IMR-90 (cell line): ENCODE measurements around the gene MBTD1. TPM values are rescaled to one million over a fixed set of nuclear protein-coding genes. Genes with fewer than 3 reads are reported as not detected.

Experiments
- ATAC-seq: fragments of 200-7000 bp; cut with Tn5 transposase; 2 replicates; pipeline ENCODE4 v1.9.1; 2020; ENCODE audit warnings: low read depth, mild to moderate bottlenecking, moderate library complexity
- BruUV-seq: library from RNA; stranded (reverse); fragments of 400-500 nt; replicated peaks from 2 replicates; lab custom pipeline; 2021; lab: Mats Ljungman, UMichigan
- CTCF ChIA-PET: fragments of 300-600 bp; formaldehyde crosslinking; extraction: SDS; loops from one replicate; lab custom pipeline; 2021; ENCODE audit warnings: antibody characterized with exemption; lab: Yijun Ruan, JAX
- POLR2A ChIA-PET: fragments of 300-600 bp; sonication (Branson Sonifier 250); formaldehyde crosslinking; loops from one replicate; lab custom pipeline; 2022; ENCODE audit warnings: antibody characterized with exemption; ENCODE audit not compliant: unreplicated experiment; lab: Charles Lee
- DNase-seq: peaks from one replicate; pipeline ENCODE4 v3.0.0; 2013
- H2AFZ ChIP-seq: replicated peaks from 2 replicates; pipeline ENCODE3; 2013; ENCODE audit warnings: low read length, mild to moderate bottlenecking; ENCODE audit not compliant: poor library complexity
- H2AK5ac ChIP-seq: 2 replicates; pipeline ENCODE4 v1.6.1; 2013; ENCODE audit warnings: low read depth, low read length, inconsistent platforms
- H2AK9ac ChIP-seq: replicated peaks from 2 replicates; pipeline ENCODE3; 2013; ENCODE audit warnings: mild to moderate bottlenecking, low read depth, low read length, moderate library complexity; ENCODE audit not compliant: poor library complexity
- H2BK120ac ChIP-seq: 2 replicates; pipeline ENCODE4 v1.6.1; 2013; ENCODE audit warnings: low read depth, low read length, inconsistent platforms
- H2BK15ac ChIP-seq: 3 replicates; pipeline ENCODE4 v1.6.1; 2013; ENCODE audit warnings: low read depth, low read length, inconsistent platforms
- H2BK20ac ChIP-seq: 2 replicates; pipeline ENCODE4 v1.6.1; 2013; ENCODE audit warnings: low read depth, mild to moderate bottlenecking, inconsistent platforms, low read length, moderate library complexity
- H2BK5ac ChIP-seq: 2 replicates; pipeline ENCODE4 v1.6.1; 2013; ENCODE audit warnings: mild to moderate bottlenecking, low read depth, low read length, inconsistent platforms; ENCODE audit not compliant: poor library complexity, severe bottlenecking
- H3K14ac ChIP-seq: replicated peaks from 2 replicates; pipeline ENCODE4 v1.6.1; 2013; ENCODE audit warnings: low read depth, low read length, inconsistent platforms
- H3K18ac ChIP-seq: 2 replicates; pipeline ENCODE4 v1.6.1; 2013; ENCODE audit warnings: low read depth, low read length, control low read depth
- H3K23ac ChIP-seq: 2 replicates; pipeline ENCODE4 v1.6.1; 2013; ENCODE audit warnings: low read depth, low read length, inconsistent platforms
- H3K27ac ChIP-seq: 2 replicates; pipeline ENCODE4 v1.5.1; 2013; ENCODE audit warnings: mild to moderate bottlenecking, control low read depth, low read length; ENCODE audit not compliant: insufficient read depth
- H3K27me3 ChIP-seq: 2 replicates; pipeline ENCODE4 v1.6.1; 2013; ENCODE audit warnings: low read length; ENCODE audit not compliant: control insufficient read depth, insufficient read depth
- H3K36me3 ChIP-seq: 2 replicates; pipeline ENCODE4 v1.6.1; 2013; ENCODE audit warnings: low read length, mixed read lengths; ENCODE audit not compliant: control insufficient read depth, insufficient read depth
- H3K4ac ChIP-seq: 2 replicates; pipeline ENCODE4 v1.6.1; 2013; ENCODE audit warnings: low read depth, low read length, inconsistent platforms
- H3K4me1 ChIP-seq: 2 replicates; pipeline ENCODE4 v1.6.1; 2013; ENCODE audit warnings: low read length, mixed read lengths; ENCODE audit not compliant: control insufficient read depth, insufficient read depth
- H3K4me2 ChIP-seq: 2 replicates; pipeline ENCODE4 v1.6.1; 2013; ENCODE audit warnings: low read depth, mild to moderate bottlenecking, control low read depth, low read length, moderate library complexity
- H3K4me3 ChIP-seq: 2 replicates; pipeline ENCODE4 v1.5.1; 2013; ENCODE audit warnings: low read depth, mild to moderate bottlenecking, control low read depth, low read length, moderate library complexity; ENCODE audit not compliant: insufficient read depth
- H3K56ac ChIP-seq: 2 replicates; pipeline ENCODE4 v1.6.1; 2013; ENCODE audit warnings: low read length, inconsistent platforms; ENCODE audit not compliant: insufficient read depth; ENCODE audit errors: extremely low read depth
- H3K79me1 ChIP-seq, 2 experiments: 2 replicates each; pipeline ENCODE4 v1.6.1; 2013; ENCODE audit warnings: low read length in 2 of 2, inconsistent platforms in 1 of 2, low read depth in 1 of 2
- H3K9ac ChIP-seq: 2 replicates; pipeline ENCODE4 v1.6.1; 2013; ENCODE audit warnings: low read depth, low read length, control low read depth
- H3K9me1 ChIP-seq: 2 replicates; pipeline ENCODE4 v1.6.1; 2013; ENCODE audit warnings: low read length, inconsistent platforms; ENCODE audit not compliant: insufficient read depth
- H3K9me3 ChIP-seq: 2 replicates; pipeline ENCODE4 v1.6.1; 2013; ENCODE audit warnings: low read length; ENCODE audit not compliant: control insufficient read depth, insufficient read depth
- H4K20me1 ChIP-seq: 2 replicates; pipeline ENCODE4 v1.6.1; 2013; ENCODE audit warnings: low read length, inconsistent platforms; ENCODE audit not compliant: insufficient read depth
- H4K5ac ChIP-seq: 2 replicates; pipeline ENCODE4 v1.6.1; 2013; ENCODE audit warnings: mild to moderate bottlenecking, low read depth, low read length, control low read depth
- H4K8ac ChIP-seq, 2 experiments: 2 replicates each; pipeline ENCODE4 v1.6.1; 2013; ENCODE audit warnings: low read depth in 2 of 2, low read length in 2 of 2, control low read depth in 1 of 2, inconsistent platforms in 1 of 2
- H4K91ac ChIP-seq: 2 replicates; pipeline ENCODE4 v1.6.1; 2013; ENCODE audit warnings: low read depth, low read length, inconsistent platforms; ENCODE audit not compliant: insufficient read depth
- BHLHE40 ChIP-seq: fragments of 150-350 bp; IDR thresholded peaks from 2 replicates; pipeline ENCODE4 v1.6.1; 2016; ENCODE audit warnings: mild to moderate bottlenecking, low read depth, low read length
- CEBPB ChIP-seq: IDR thresholded peaks from 2 replicates; pipeline ENCODE4 v1.6.1; 2012; ENCODE audit warnings: low read depth, low read length, improper control_type of control experiment
- MAZ ChIP-seq: IDR thresholded peaks from 2 replicates; pipeline ENCODE4 v1.6.1; 2012; ENCODE audit warnings: low read depth, mild to moderate bottlenecking, low read length, improper control_type of control experiment, moderate library complexity, borderline replicate concordance
- RAD21 ChIP-seq: IDR thresholded peaks from 2 replicates; pipeline ENCODE4 v1.6.1; 2012; ENCODE audit warnings: low read length, improper control_type of control experiment
- SMC3 ChIP-seq: fragments of 150-350 bp; IDR thresholded peaks from 2 replicates; pipeline ENCODE4 v1.6.1; 2016; ENCODE audit warnings: low read depth, mild to moderate bottlenecking, antibody characterized with exemption, low read length, moderate library complexity
- WGBS, 2 experiments: methylation state at CpG; one replicate each; pipeline versions ENCODE4 v1.1.5 to v1.1.7; 2013; ENCODE audit warnings: missing lambda C conversion rate in 2 of 2; ENCODE audit not compliant: insufficient read length in 1 of 2; ENCODE audit errors: extremely low coverage in 2 of 2; 5-methylcytosine and 5-hydroxymethylcytosine counted together
- dilution Hi-C: fragments of 300-500 bp; cut with HindIII; formaldehyde crosslinking; loops from one replicate; pipeline ENCODE4 v1.14.3; 2018; ENCODE audit warnings: low sequenced_read_pairs; ENCODE audit not compliant: unreplicated experiment
- in situ Hi-C: fragments of 300-500 bp; cut with MboI; formaldehyde crosslinking; loops from 3 replicates; pipeline ENCODE4 v1.14.3; 2019; ENCODE audit warnings: low sequenced_read_pairs, inconsistent platforms, mixed read lengths
- intact Hi-C: fragments of 100-400 bp; cut with micrococcal nuclease; formaldehyde crosslinking; loops from 2 replicates; pipeline ENCODE4 v1.10.0; 2022
- polyA plus RNA-seq, 3 experiments: library from polyadenylated mRNA; depleted of rRNA; stranded (reverse); fragments of >200 nt; gene quantifications; 2 replicates each; pipeline ENCODE4 v1.2.3, GENCODE V29; 2012; ENCODE audit warnings: low replicate concordance in 1 of 3
- total RNA-seq: library from RNA; depleted of rRNA; stranded (reverse); fragments of >200 nt; gene quantifications from 2 replicates; pipeline ENCODE4 v1.2.3, GENCODE V29; 2012
- TF ChIP-seq, protein P1 (sequence below): conservative IDR thresholded peaks from 2 replicates; pipeline ENCODE4 v1.5.1; 2012; ENCODE audit warnings: mild to moderate bottlenecking, low read depth, low read length, improper control_type of control experiment
- TF ChIP-seq, protein P2 (sequence below): fragments of 150-350 bp; IDR thresholded peaks from 2 replicates; pipeline ENCODE4 v1.6.1; 2017; ENCODE audit warnings: mild to moderate bottlenecking, antibody characterized with exemption, low read length, low read depth

The MBTD1 gene
- total and polyA plus RNA-seq, 2 of the 4 experiments (the other 2 are of a cell fraction) = 3.2 to 5.6 TPM

DNA sequence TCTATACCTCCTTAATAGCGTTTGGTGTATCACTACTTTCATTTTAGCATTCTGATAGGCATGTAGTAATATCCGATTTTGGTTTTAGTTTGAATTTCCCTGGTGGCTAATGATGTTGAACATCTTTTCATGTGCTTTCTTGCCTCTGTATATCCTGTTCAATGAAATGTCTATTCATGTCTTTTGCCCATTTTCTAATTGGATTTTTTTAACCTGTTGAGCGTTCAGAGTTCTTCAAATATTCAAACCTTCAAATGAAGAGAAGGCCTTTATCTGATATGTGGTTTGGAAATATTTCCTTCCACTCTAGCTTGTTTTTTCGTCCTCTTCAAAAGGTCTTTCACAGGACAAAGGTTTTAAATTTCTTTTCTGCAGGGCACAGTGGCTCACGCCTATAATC, 108.9 kb downstream of the MBTD1 start:
- Histone ChIP-seq H3K14ac (no peak overlapping the region), H3K79me1 (peaks cover 4 to 24% of the 10 kb centered on the region in 2 experiments; a peak in 2 of 4 replicates), H4K20me1 (no peaks in the 10 kb centered on the region; the same call in 1 of the 2 replicates), H3K27ac (no peak overlapping the region), H4K5ac (no peak overlapping the region), H3K4me3 (no peak overlapping the region), H3K36me3 (no peaks in the 10 kb centered on the region; the same call in 1 of the 2 replicates), H2BK120ac (no peak overlapping the region), H4K8ac (no peak overlapping the region), H3K9me1 (peaks cover 9% of the 10 kb centered on the region; the same call in 1 of the 2 replicates), H3K56ac (no peak overlapping the region), H2BK5ac (no peak overlapping the region), H3K18ac (no peak overlapping the region), H2AFZ (no peak overlapping the region), H3K4me1 (no peaks in the 10 kb centered on the region), H2AK9ac (no peak overlapping the region), H3K4me2 (no peak overlapping the region), H3K9ac (no peak overlapping the region), H3K4ac (no peak overlapping the region), H3K27me3 (no peaks in the 10 kb centered on the region), H3K23ac (no peak overlapping the region), H2BK20ac (no peak overlapping the region), H2BK15ac (no peak overlapping the region), H2AK5ac (no peak overlapping the region), H4K91ac (no peak overlapping the region), H3K9me3 (no peaks in the 10 kb centered on the region)
- dilution Hi-C loops (no loop called here), intact Hi-C loops (no loop called here), in situ Hi-C loops (loop anchor here (5.0 kb wide), 1 partner anchor 149 kb away; no protein-coding TSS in a partner anchor)
- ATAC-seq = no peak
- TF ChIP-seq BHLHE40 (no peak), RAD21 (no peak), MAZ (no peak), CEBPB (no peak), SMC3 (no peak)
- TF ChIP-seq, protein P1, sequence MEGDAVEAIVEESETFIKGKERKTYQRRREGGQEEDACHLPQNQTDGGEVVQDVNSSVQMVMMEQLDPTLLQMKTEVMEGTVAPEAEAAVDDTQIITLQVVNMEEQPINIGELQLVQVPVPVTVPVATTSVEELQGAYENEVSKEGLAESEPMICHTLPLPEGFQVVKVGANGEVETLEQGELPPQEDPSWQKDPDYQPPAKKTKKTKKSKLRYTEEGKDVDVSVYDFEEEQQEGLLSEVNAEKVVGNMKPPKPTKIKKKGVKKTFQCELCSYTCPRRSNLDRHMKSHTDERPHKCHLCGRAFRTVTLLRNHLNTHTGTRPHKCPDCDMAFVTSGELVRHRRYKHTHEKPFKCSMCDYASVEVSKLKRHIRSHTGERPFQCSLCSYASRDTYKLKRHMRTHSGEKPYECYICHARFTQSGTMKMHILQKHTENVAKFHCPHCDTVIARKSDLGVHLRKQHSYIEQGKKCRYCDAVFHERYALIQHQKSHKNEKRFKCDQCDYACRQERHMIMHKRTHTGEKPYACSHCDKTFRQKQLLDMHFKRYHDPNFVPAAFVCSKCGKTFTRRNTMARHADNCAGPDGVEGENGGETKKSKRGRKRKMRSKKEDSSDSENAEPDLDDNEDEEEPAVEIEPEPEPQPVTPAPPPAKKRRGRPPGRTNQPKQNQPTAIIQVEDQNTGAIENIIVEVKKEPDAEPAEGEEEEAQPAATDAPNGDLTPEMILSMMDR = no peak
- TF ChIP-seq, protein P2, sequence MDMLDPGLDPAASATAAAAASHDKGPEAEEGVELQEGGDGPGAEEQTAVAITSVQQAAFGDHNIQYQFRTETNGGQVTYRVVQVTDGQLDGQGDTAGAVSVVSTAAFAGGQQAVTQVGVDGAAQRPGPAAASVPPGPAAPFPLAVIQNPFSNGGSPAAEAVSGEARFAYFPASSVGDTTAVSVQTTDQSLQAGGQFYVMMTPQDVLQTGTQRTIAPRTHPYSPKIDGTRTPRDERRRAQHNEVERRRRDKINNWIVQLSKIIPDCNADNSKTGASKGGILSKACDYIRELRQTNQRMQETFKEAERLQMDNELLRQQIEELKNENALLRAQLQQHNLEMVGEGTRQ = no peak
- BruUV-seq = no TSS peak
- DNase-seq = no peak
- CTCF ChIA-PET = no interaction called here
- WGBS, 2 experiments = no CpG with 5 or more reads among the region's 5 CpGs
- POLR2A ChIA-PET = no interaction called here
